ENCODE results near the gene ELOVL1.
"Not testable (repeated sequence)": the region's sequence is repeated elsewhere in the genome, so short reads cannot be mapped to it uniquely, and the experiment has no call there.

The ELOVL1 gene

DNA sequence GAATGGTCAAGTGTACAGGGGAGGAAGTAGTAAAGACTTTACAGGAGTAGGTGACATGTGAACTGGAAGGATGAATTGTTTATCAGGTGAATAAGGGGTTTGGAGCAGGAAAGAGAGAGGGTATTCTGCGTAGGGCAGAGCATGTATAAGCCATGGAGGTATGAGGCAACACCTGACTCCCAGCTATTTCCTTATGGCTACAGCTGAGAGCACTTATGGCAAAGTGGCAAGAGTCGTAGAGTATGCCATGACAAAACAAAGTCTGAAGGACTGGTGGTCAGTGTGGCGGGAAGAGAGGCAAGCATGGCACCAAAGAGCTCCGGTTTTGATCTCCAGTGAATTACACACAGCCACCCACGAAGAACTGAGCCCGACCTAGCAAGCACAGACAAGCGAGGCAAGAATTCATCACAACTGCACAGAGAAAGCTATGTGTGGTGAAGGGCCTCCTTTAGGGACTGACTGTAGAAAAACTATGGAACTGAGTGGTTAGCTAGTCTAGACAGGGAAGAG lies 9.0 kb upstream of the ELOVL1 start:
- H3K9ac ChIP-seq (ENCODE audit: low read length), result no peak overlapping the region

DNA sequence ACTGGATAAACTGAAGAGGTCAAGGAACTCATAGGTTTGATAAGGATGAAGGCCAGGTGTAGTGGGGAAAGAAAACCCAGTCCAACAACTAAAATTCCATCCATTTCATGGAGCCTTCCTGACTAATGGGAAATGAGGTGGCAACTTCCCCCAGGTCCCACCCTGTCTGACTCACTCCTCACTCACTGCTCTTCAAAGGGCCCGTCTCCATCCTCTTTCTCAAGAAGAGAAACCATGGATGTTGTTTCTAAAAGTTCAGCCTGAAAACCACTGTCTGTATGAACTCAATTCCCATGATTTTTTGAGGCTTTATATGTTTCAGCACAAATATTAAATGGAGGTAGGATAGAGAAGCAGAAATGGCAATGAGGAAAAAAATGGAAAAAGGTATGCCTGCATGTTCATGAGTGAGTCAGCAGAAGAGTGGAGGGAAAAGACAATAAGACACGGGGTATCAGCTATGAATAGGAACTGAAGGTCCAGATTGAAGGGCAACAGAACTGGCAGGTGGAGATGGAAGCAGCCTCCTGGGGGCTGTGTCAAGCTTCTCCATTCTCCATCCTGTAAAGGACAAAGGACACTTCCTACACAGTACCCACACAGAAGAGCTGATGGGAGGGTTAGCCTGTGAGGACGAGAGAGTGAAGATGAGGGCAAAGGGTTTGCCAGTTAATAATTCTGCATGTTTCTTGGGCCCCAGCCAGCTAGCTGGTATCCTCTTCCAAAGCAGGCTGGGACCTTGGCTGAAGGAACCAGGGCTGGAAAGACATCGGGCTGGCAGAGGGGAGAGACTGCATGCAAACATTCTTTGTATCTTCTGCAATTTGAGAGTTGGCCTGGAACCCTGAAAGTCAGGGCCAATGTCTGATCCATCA lies 5.5 kb upstream of the ELOVL1 start:
- Histone ChIP-seq H3K27me3 (ENCODE audit: control insufficient read depth, insufficient read depth, low read length) (no peaks in the 10 kb centered on the region), H3K9ac (ENCODE audit: low read length) (no peak overlapping the region), H3K4me1 (ENCODE audit: control insufficient read depth, insufficient read depth, low read length) (peaks cover 15% of the 10 kb centered on the region), H3K36me3 (ENCODE audit: control insufficient read depth, insufficient read depth, low read length) (no peaks in the 10 kb centered on the region), H3K4me3 (ENCODE audit: low read length) (no peak overlapping the region), H3K9me3 (ENCODE audit: control insufficient read depth, low read length) (no peaks in the 10 kb centered on the region)

More for the DNA sequence above, 9.0 kb upstream of the ELOVL1 start:
- Histone ChIP-seq H3K27me3 (ENCODE audit: control insufficient read depth, insufficient read depth, low read length) (no peaks in the 10 kb centered on the region), H3K4me3 (ENCODE audit: low read length) (no peak overlapping the region), H3K36me3 (ENCODE audit: control insufficient read depth, insufficient read depth, low read length) (no peaks in the 10 kb centered on the region), H3K9me3 (ENCODE audit: control insufficient read depth, low read length) (no peaks in the 10 kb centered on the region), H3K4me1 (ENCODE audit: control insufficient read depth, insufficient read depth, low read length) (peaks cover 7% of the 10 kb centered on the region)

DNA sequence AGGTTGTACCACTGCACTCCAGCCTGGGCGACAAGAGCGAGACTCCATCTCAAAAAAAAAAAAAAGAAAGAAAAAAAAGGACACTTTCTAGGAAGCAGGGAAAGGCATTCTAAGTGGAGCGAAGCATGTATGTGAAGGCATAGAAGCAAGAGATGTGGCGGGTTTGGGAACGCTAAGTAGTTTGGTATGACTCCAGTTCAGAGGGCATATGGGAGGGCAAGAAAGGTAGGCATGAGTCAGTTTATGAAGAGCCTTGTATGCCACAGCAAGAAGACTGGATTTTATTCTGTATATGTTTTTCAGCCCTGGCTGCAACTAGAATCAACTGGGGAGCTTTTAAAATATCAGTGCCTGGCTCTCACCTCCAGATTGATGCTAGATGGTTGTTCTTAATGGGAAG lies 4.4 kb upstream of the ELOVL1 start:
- no peaks in the 10 kb centered on the region for H3K36me3 ChIP-seq (ENCODE audit: control insufficient read depth, insufficient read depth, low read length)
- H3K4me3 ChIP-seq (ENCODE audit: low read length), result no peak overlapping the region
- peaks cover 17% of the 10 kb centered on the region for H3K4me1 ChIP-seq (ENCODE audit: control insufficient read depth, insufficient read depth, low read length)
- H3K9me3 ChIP-seq (ENCODE audit: control insufficient read depth, low read length), result no peaks in the 10 kb centered on the region
- H3K27me3 ChIP-seq (ENCODE audit: control insufficient read depth, insufficient read depth, low read length), result no peaks in the 10 kb centered on the region
- H3K9ac ChIP-seq (ENCODE audit: low read length), result no peak overlapping the region

DNA sequence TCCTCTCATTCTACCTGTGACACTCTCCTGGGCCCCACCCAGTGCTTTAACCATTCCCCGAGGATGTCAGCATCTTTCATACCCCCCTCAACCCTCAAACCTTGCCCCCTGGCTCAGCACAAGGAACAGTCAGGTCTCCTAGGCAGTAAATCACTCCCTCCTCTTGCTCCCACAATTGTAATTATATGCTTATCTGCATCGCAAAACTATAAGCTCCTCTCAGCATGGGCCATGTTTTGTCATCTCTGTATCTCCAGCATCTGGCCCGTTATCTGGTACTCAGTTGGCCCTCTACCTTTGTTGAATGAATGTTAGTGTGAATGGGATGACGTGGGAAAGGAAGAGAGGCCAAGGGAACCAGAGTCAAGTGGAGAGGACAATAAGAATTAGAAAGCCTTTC lies 2.8 kb upstream of the ELOVL1 start:
- no peaks in the 10 kb centered on the region for H3K36me3 ChIP-seq (ENCODE audit: control insufficient read depth, insufficient read depth, low read length)

DNA sequence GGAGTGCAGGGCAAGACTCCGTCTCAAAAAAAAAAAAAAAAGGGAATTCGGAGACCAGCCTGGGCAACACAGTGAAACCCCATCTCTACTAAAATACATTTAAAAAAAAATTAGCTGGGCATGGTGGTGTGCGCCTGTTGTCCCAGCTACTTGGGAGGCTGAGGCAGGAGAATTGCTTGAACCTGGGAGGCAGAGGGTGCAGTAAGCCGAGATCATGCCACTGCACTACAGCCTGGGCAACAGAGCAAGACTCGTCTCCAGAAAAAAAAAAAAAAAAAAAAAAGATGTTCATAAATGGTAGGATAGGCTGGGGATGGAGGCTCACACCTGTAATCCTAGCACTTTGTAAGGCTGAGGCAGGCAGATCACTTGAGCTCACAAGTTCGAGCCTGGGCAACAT lies 2.0 kb upstream of the ELOVL1 start:
- not testable (repeated sequence) for H3K36me3 ChIP-seq (ENCODE audit: control insufficient read depth, insufficient read depth, low read length); H3K4me3 ChIP-seq (ENCODE audit: low read length); H3K27me3 ChIP-seq (ENCODE audit: control insufficient read depth, insufficient read depth, low read length); H3K9ac ChIP-seq (ENCODE audit: low read length); H3K9me3 ChIP-seq (ENCODE audit: control insufficient read depth, low read length)
- H3K4me1 ChIP-seq (ENCODE audit: control insufficient read depth, insufficient read depth, low read length), result peaks cover 37% of the 10 kb centered on the region

More for the DNA sequence above, 2.8 kb upstream of the ELOVL1 start:
- Histone ChIP-seq H3K9me3 (ENCODE audit: control insufficient read depth, low read length) (no peaks in the 10 kb centered on the region), H3K4me1 (ENCODE audit: control insufficient read depth, insufficient read depth, low read length) (peaks cover 29% of the 10 kb centered on the region), H3K9ac (ENCODE audit: low read length) (no peak overlapping the region), H3K4me3 (ENCODE audit: low read length) (no peak overlapping the region), H3K27me3 (ENCODE audit: control insufficient read depth, insufficient read depth, low read length) (no peaks in the 10 kb centered on the region)

DNA sequence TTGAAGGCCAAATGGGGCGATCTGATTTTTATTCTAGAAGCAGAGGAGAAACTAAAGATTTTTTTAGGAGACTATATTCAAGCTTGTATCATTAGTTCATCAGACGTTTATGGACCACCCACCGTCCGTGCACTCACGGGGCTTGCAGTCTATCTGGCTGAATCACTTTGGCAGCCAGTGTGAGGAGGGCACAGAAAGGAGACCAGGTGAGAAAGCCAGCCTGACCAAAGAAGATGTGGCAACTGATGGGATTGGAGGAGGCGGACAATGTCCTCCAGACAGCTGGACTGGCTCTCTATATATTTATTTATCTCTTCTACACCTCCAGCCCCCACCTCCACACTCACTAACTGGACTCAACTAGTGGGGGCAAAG lies 822 bp upstream of the ELOVL1 start:
- Histone ChIP-seq H3K36me3 (ENCODE audit: control insufficient read depth, insufficient read depth, low read length) (peaks cover 18% of the 10 kb centered on the region), H3K4me1 (ENCODE audit: control insufficient read depth, insufficient read depth, low read length) (peaks cover 37% of the 10 kb centered on the region), H3K9ac (ENCODE audit: low read length) (peak overlapping the region; percentile 79), H3K9me3 (ENCODE audit: control insufficient read depth, low read length) (no peaks in the 10 kb centered on the region), H3K27me3 (ENCODE audit: control insufficient read depth, insufficient read depth, low read length) (no peaks in the 10 kb centered on the region), H3K4me3 (ENCODE audit: low read length) (peak overlapping the region; percentile 29)

DNA sequence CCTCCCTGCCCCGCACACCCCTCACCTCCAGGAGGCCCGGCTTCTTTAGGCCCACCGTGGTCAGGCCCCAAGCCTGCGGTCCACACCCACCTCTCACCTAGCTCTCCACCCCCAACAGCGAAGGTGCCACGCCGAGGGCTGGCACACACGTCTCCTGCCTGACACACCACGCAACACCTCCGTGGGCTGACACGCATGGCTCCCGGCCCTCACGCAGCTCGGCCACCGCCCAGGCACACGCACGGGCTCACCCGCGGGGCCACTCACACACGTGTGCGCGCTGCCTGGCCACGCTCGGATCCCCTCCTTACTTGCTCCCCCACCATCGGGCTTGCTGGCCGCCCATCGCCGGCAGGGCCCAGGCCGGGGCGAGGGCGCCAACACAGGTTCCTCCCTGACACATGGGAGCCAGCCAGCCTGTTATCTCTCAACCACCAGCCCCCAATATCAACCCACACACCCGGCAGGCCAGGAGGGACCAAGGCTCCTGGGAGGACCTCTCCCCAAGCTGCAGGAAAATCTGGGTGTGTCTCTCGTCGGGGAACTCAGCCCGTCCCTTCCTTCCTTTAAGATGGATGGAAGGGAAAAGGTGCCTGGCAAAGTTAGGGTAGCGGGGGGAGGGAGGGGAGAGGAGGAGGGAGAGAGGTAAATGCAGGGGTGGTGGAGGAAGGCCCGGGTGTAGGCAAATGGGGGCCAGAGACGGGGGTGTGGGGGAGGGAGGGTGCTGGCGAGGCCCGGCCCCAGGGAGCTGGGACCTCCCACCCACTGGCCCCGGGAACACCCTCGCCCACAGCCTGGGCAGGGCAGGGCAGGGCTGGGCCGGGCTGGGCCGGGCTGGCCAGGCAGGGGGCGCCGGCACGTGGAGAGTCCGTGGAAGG lies 546 bp downstream of the ELOVL1 start:
- H3K4me1 ChIP-seq (ENCODE audit: control insufficient read depth, insufficient read depth, low read length), result peaks cover 33% of the 10 kb centered on the region
- no peaks in the 10 kb centered on the region for H3K9me3 ChIP-seq (ENCODE audit: control insufficient read depth, low read length)
- H3K4me3 ChIP-seq (ENCODE audit: low read length), result peak overlapping the region; percentile 39
- peak overlapping the region; percentile 85 for H3K9ac ChIP-seq (ENCODE audit: low read length)
- H3K27me3 ChIP-seq (ENCODE audit: control insufficient read depth, insufficient read depth, low read length), result no peaks in the 10 kb centered on the region
- peaks cover 26% of the 10 kb centered on the region for H3K36me3 ChIP-seq (ENCODE audit: control insufficient read depth, insufficient read depth, low read length)

DNA sequence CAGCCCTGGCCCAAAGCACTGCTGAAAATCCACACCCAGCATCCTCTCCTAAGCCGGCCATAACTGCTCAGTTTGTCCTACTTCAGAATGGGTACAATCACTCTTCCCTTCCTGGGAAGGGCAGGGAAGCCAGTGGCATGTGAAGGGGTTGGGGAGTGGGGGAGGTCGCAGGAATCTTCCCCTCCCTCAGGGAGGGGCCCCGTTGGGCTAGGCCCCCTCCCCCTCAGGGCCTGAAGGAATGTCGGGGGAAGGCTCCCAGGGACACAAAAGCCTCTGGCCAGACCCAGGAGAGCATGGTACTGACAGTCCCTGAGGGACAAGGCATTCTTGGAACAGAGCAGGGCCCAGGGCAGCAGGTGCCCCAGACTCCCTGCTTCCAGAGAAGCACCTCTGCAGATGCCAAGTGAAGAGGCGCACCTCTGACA lies 1.2 kb downstream of the ELOVL1 start:
- H3K4me1 ChIP-seq (ENCODE audit: control insufficient read depth, insufficient read depth, low read length), result peaks cover 33% of the 10 kb centered on the region
- no peaks in the 10 kb centered on the region for H3K27me3 ChIP-seq (ENCODE audit: control insufficient read depth, insufficient read depth, low read length)
- H3K9me3 ChIP-seq (ENCODE audit: control insufficient read depth, low read length), result no peaks in the 10 kb centered on the region
- peaks cover 30% of the 10 kb centered on the region for H3K36me3 ChIP-seq (ENCODE audit: control insufficient read depth, insufficient read depth, low read length)
- peak overlapping the region; percentile 85 for H3K9ac ChIP-seq (ENCODE audit: low read length)
- peak overlapping the region; percentile 39 for H3K4me3 ChIP-seq (ENCODE audit: low read length)

DNA sequence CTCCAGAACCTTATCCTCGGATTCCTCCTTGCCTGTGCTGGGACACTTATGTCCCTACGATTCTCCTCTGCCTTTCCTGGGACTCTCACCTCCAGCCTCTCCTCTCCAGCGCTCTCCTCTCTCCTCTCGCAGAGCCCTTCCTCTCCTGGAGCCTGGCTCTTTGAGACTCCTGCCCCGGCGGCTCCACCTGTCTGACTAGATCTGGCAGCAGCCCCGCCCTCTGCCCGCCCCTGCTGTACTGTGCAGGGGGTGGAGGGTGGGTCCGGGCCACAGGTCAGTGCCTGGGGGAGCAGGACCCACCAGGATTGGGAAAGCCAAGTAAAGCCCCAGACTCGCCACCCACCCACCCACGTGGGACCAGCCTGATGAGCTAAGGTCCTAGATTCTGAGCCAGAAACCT lies 1.6 kb downstream of the ELOVL1 start:
- peak overlapping the region; percentile 39 for H3K4me3 ChIP-seq (ENCODE audit: low read length)
- peaks cover 30% of the 10 kb centered on the region for H3K36me3 ChIP-seq (ENCODE audit: control insufficient read depth, insufficient read depth, low read length)
- H3K9ac ChIP-seq (ENCODE audit: low read length), result peak overlapping the region; percentile 85

DNA sequence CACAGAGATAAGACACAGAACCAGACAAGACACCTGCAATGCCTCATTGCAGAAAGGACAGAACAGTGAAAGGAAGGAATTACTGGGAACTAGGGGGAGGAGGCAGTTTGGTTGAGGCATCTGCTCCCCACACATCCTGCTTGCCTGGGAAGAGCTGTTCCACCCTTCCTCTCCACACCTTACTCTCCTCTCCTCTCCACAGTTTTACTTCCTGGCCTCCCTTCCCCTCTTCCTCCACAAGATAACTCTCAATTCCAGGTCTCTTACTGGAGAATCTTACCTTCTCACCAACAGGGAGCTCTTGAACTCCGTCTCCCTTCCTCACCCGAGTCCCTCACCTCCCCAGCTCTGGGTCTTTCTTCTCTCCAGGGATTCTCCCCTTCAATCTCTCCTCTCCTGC lies 2.1 kb downstream of the ELOVL1 start:
- peak overlapping the region; percentile 85 for H3K9ac ChIP-seq (ENCODE audit: low read length)
- H3K4me1 ChIP-seq (ENCODE audit: control insufficient read depth, insufficient read depth, low read length), result peaks cover 38% of the 10 kb centered on the region
- H3K4me3 ChIP-seq (ENCODE audit: low read length), result peak overlapping the region; percentile 39
- H3K27me3 ChIP-seq (ENCODE audit: control insufficient read depth, insufficient read depth, low read length), result no peaks in the 10 kb centered on the region
- no peaks in the 10 kb centered on the region for H3K9me3 ChIP-seq (ENCODE audit: control insufficient read depth, low read length)
- peaks cover 30% of the 10 kb centered on the region for H3K36me3 ChIP-seq (ENCODE audit: control insufficient read depth, insufficient read depth, low read length)

More for the DNA sequence above, 1.6 kb downstream of the ELOVL1 start:
- Histone ChIP-seq H3K9me3 (ENCODE audit: control insufficient read depth, low read length) (no peaks in the 10 kb centered on the region), H3K4me1 (ENCODE audit: control insufficient read depth, insufficient read depth, low read length) (peaks cover 33% of the 10 kb centered on the region), H3K27me3 (ENCODE audit: control insufficient read depth, insufficient read depth, low read length) (no peaks in the 10 kb centered on the region)

DNA sequence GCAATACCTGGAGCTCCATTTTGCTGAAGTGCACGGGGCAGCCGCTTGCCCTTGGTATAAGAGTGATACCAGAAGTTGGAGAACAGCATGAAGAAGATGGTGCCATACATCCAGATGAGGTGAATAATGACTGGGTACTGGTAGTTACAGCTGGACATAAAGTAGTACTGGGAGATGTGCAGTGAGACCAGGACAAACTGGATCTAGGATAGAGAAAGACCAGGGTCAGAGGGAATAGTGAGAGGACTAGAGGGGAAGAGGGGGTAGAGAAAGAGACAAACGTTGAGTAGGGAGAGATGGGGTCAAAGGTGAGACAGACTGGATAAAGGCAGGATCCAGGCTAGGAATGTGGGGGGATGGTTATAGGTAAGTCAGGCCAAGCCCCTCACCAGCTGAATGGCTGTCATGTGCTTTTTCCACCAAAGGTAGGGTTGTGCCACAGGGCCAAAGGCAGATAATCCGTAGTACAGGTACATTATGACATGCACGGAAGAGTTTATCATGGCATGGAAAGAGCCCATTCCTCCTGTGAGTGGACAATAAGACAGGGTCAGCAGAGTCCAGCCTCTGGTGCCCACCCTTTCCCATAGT lies 3.8 kb downstream of the ELOVL1 start:
- Histone ChIP-seq H3K4me1 (ENCODE audit: control insufficient read depth, insufficient read depth, low read length) (peaks cover 42% of the 10 kb centered on the region), H3K9me3 (ENCODE audit: control insufficient read depth, low read length) (no peaks in the 10 kb centered on the region), H3K4me3 (ENCODE audit: low read length) (no peak overlapping the region), H3K9ac (ENCODE audit: low read length) (peak overlapping the region; percentile 9), H3K36me3 (ENCODE audit: control insufficient read depth, insufficient read depth, low read length) (peaks cover 34% of the 10 kb centered on the region), H3K27me3 (ENCODE audit: control insufficient read depth, insufficient read depth, low read length) (no peaks in the 10 kb centered on the region)

Data from mucosa of stomach (tissue), 1 donor.